Gastroesophageal sphincter (tissue), 3 donors: ENCODE data around the gene SERPINA3.

Source experiments
- CTCF ChIP-seq, 4 experiments: fragments of 200-600 bp in 2 of 4; fragments of 450-650 bp in 2 of 4; sonication (generic) in 1 of 4; IDR thresholded peaks; one replicate each; pipeline ENCODE4 v1.5.1; 2017 to 2019; ENCODE audit warnings: antibody characterized with exemption in 4 of 4, mild to moderate bottlenecking in 2 of 4, moderate library complexity in 2 of 4
- EP300 ChIP-seq: sonication (generic); formaldehyde crosslinking; IDR thresholded peaks from one replicate; pipeline ENCODE4 v1.6.1; 2017; ENCODE audit warnings: antibody characterized with exemption, mild to moderate bottlenecking
- POLR2A ChIP-seq, 2 donors: fragments of 450-650 bp; IDR thresholded peaks; one replicate each; pipeline ENCODE4 v1.6.1; 2017; ENCODE audit warnings: antibody characterized with exemption in 2 of 2, mild to moderate bottlenecking in 2 of 2, moderate library complexity in 1 of 2
- POLR2AphosphoS5 ChIP-seq: sonication (generic); formaldehyde crosslinking; IDR thresholded peaks from one replicate; pipeline ENCODE4 v1.6.1; 2017; ENCODE audit warnings: antibody characterized with exemption

GRCh38 chr14:94601884-94602391 lies 10.3 kb upstream of the SERPINA3 start:
- TF ChIP-seq POLR2A (IDR thresholded peaks at IDR 0.05) (no peak), CTCF (IDR thresholded peaks at IDR 0.05) (no peak), EP300 (no peak), POLR2AphosphoS5 (no peak)
